Upper lobe of left lung (tissue), 6 donors: Measurements from ENCODE around the gene TRIP10. TPM values are rescaled to one million over a fixed set of nuclear protein-coding genes. Genes with fewer than 3 reads are reported as not detected.
"Not testable (repeated sequence)": the region's sequence is repeated elsewhere in the genome, so short reads cannot be mapped to it uniquely, and the experiment has no call there.

Experiments
- ATAC-seq, 2 donors: fragments of 200-7000 bp; cut with Tn5 transposase; one replicate each; pipeline ENCODE4 v1.9.1; 2022; ENCODE audit warnings: mild to moderate bottlenecking in 2 of 2, moderate library complexity in 2 of 2; ENCODE audit not compliant: low FRiP score in 2 of 2
- DNase-seq, 2 donors: peaks; one replicate each; pipeline ENCODE4 v3.0.0-alpha.2; 2019 to 2020
- H3K27ac ChIP-seq, 4 donors: fragments of 200-600 bp; sonication (generic); one replicate each; pipeline ENCODE4 v1.5.1; 2016 to 2019
- H3K27me3 ChIP-seq, 4 donors: fragments of 200-600 bp; sonication (generic); one replicate each; pipeline ENCODE4 v1.5.1; 2017 to 2019
- H3K36me3 ChIP-seq, 4 donors: fragments of 200-600 bp; sonication (generic); one replicate each; pipeline ENCODE4 v1.5.1; 2016 to 2019
- H3K4me1 ChIP-seq, 4 donors: fragments of 200-600 bp; sonication (generic); one replicate each; pipeline ENCODE4 v1.5.1; 2018 to 2019
- H3K4me3 ChIP-seq, 4 donors: fragments of 200-600 bp; sonication (generic); one replicate each; pipeline ENCODE4 v1.5.1; 2017 to 2019; ENCODE audit warnings: mild to moderate bottlenecking in 2 of 4, moderate library complexity in 1 of 4
- H3K9me3 ChIP-seq, 4 donors: fragments of 200-600 bp; sonication (generic); one replicate each; pipeline ENCODE4 v1.5.1; 2018 to 2019
- CTCF ChIP-seq, 6 experiments: fragments of 450-650 bp in 4 of 6; fragments of 200-600 bp in 2 of 6; sonication (generic) in 2 of 6; IDR thresholded peaks; one replicate each; pipeline ENCODE4 v1.5.1; 2016 to 2019; ENCODE audit warnings: antibody characterized with exemption in 6 of 6
- EP300 ChIP-seq, 4 donors: sonication (generic); formaldehyde crosslinking; IDR thresholded peaks; one replicate each; pipeline ENCODE4 v1.5.1; 2017; ENCODE audit warnings: antibody characterized with exemption in 4 of 4, control low read depth in 2 of 4
- POLR2A ChIP-seq, 4 donors: fragments of 450-650 bp; IDR thresholded peaks; one replicate each; pipeline ENCODE4 v1.5.1; 2016 to 2017; ENCODE audit warnings: antibody characterized with exemption in 4 of 4, mild to moderate bottlenecking in 2 of 4
- POLR2AphosphoS5 ChIP-seq, 2 donors: sonication (generic); formaldehyde crosslinking; IDR thresholded peaks; one replicate each; pipeline ENCODE4 v1.5.1; 2017; ENCODE audit warnings: antibody characterized with exemption in 2 of 2
- WGBS, 2 donors: methylation state at CpG; one replicate each; pipeline ENCODE4 v1.1.5; 2017 to 2018; 5-methylcytosine and 5-hydroxymethylcytosine counted together
- total RNA-seq, 6 donors: library from RNA; depleted of rRNA in 4 of 6; stranded (reverse); fragments of >200 nt in 4 of 6; gene quantifications; one replicate each; pipeline versions ENCODE4 v1.1.0 to v1.2.1, GENCODE V29; 2016 to 2021
- donor health status: DM: no; HTN: no; CAD: no; lungs with moderate emphysema.
- donor health status: DM: no; HTN: yes; CAD: no; lungs with severe emphysema.

TRIP10 gene
- total RNA-seq, 6 donors from 2014 or later, result 59.6 to 423 (median 74.3) TPM

DNA sequence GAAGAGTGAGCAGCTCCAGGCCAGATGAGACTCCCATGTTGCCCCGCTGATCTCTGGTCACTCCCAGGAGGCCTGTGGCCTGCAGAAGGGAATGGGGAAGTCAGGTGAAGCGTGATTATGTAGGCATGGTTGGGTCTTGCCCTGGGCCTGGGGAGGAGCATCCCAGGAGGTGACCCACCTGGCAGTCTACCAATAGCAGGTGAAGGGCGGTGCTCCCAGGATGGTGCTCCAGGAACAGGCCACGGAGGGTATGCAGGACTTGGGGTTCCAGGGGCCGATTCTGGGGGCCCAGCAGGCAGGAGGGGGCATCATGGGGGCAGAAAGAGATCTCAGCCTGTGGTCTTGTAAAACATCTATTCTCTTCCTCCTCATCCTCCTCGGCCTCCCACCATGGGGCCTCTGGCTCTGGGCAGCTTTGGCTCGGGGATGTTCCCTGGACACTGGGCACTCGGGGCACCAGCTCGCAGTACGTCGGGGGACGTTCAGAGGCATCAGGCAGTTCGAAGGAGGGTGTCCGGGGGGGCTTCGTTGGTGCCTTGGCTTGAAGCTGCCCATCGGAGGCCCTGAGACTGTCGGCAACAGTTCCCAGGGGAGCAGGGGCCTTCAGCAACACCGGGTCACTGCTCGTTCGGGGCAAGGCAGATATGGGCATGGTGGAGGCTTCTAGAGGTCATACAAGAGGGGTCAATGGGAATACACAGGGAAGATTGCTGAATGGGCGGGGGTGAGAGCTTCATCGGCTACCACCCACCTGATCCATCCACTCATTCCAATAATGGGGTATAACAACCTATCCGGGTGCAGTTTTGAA is 15.4 kb downstream of the TRIP10 start:
- Histone ChIP-seq H3K36me3 (peaks cover 8 to 47% (median 43%) of the 10 kb centered on the region in 4 donors), H3K4me3 (no peak overlapping the region), H3K9me3 (no peaks in the 10 kb centered on the region), H3K27me3 (no peaks in the 10 kb centered on the region), H3K4me1 (peaks cover 5 to 12% (median 10%) of the 10 kb centered on the region in 4 donors), H3K27ac (no peak overlapping the region)
- ATAC-seq (no peak), DNase-seq (peak in 1 of 2 donors; percentile 66)
- 92 to 95% methylated on average over 20 to 21 of the region's 23 CpGs for WGBS, 2 donors
- TF ChIP-seq CTCF (IDR thresholded peaks at IDR 0.05), result no peak
- no peak for TF ChIP-seq POLR2AphosphoS5 (IDR thresholded peaks at IDR 0.05)
- no peak for TF ChIP-seq POLR2A (IDR thresholded peaks at IDR 0.05)
- no peak for TF ChIP-seq EP300 (IDR thresholded peaks at IDR 0.05)

- Histone ChIP-seq H3K36me3 (peaks cover 0 to 9% (median 4%) of the 10 kb centered on the region in 4 donors), H3K9me3 (no peaks in the 10 kb centered on the region), H3K27ac (no peak overlapping the region), H3K4me3 (no peak overlapping the region), H3K4me1 (peaks cover 0 to 3% (median 0%) of the 10 kb centered on the region in 4 donors), H3K27me3 (no peaks in the 10 kb centered on the region)
- no peak for ATAC-seq
- whole genome bisulfite sequencing, 2 donors, result 88 to 92% methylated on average over 17 of the region's 17 CpGs
- TF ChIP-seq EP300 (IDR thresholded peaks at IDR 0.05) (no peak), POLR2AphosphoS5 (IDR thresholded peaks at IDR 0.05) (no peak), POLR2A (IDR thresholded peaks at IDR 0.05) (no peak), CTCF (IDR thresholded peaks at IDR 0.05) (no peak)
- peak in 1 of 2 donors; percentile 70 for DNase-seq
Observed at GRCh38 chr19:6760606-6761005, 21.1 kb downstream of the TRIP10 start.

- no peak for ATAC-seq
- Histone ChIP-seq H3K4me3 (no peak overlapping the region), H3K4me1 (peaks cover under 1 to 5% (median 2%) of the 10 kb centered on the region in 4 donors), H3K27ac (no peak overlapping the region), H3K27me3 (no peaks in the 10 kb centered on the region), H3K9me3 (no peaks in the 10 kb centered on the region), H3K36me3 (peaks cover 0 to 9% (median 4%) of the 10 kb centered on the region in 4 donors)
- TF ChIP-seq CTCF (IDR thresholded peaks at IDR 0.05), result no peak
- TF ChIP-seq POLR2A (IDR thresholded peaks at IDR 0.05), result no peak
- TF ChIP-seq EP300 (IDR thresholded peaks at IDR 0.05), result no peak
- TF ChIP-seq POLR2AphosphoS5 (IDR thresholded peaks at IDR 0.05), result no peak
- WGBS, 2 donors, result 93 to 97% methylated on average over 4 of the region's 4 CpGs
- no peak for DNase-seq
Observed at GRCh38 chr19:6761053-6761676, 21.7 kb downstream of the TRIP10 start.

- not testable (repeated sequence) for DNase-seq, H3K4me3 ChIP-seq, H3K27me3 ChIP-seq, H3K27ac ChIP-seq, H3K36me3 ChIP-seq, H3K9me3 ChIP-seq, ATAC-seq
- H3K4me1 ChIP-seq, result peaks cover 12 to 14% (median 14%) of the 10 kb centered on the region in 4 donors
- 87% methylated on average over 8 of the region's 8 CpGs for WGBS, 2 donors
Observed at GRCh38 chr19:6762253-6762797, 22.8 kb downstream of the TRIP10 start.

DNA sequence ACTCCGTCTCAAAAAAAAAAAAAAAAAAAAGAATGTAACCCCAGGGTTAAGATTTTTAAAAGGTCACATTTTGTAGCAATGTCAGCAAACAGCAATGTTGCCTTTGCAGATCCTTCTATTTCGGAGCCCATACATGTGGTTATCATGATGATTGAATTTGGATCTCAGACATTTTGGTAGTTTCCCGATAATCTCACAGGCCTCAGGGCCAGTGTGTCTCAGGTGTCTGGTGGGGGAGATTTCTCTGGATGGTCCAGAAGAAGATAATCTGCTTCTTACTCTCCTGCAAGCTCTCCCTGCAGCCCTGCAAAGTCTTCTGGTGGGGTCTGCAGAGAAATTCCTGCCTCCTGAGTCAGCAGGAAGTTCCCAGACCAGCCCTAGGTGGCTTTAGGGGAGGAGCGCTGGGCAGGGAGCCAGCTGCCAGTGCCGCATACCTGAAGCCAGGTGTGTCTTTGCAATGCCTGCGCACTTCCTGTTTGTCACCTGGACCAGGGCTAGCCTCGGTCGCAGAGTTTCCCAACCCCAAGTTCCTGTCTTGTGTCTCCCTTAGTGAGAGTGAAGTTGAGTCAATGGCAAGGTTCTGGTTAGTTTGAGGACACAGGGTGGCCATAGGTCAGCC is 26.4 kb downstream of the TRIP10 start:
- H3K36me3 ChIP-seq, result peaks cover 0 to 3% (median 0%) of the 10 kb centered on the region in 4 donors
- H3K27ac ChIP-seq, result peak overlapping the region; percentile 49 to 87 (median 76)
- peak; percentile 92 to 97 for DNase-seq
- peak; percentile 35 to 88 for ATAC-seq
- no peaks in the 10 kb centered on the region for H3K27me3 ChIP-seq
- peak overlapping the region in 3 of 4 donors; percentile 50 to 56 (median 54) for H3K4me3 ChIP-seq
- peaks cover 12 to 26% (median 21%) of the 10 kb centered on the region in 4 donors for H3K4me1 ChIP-seq
- 34 to 40% methylated on average over 5 to 8 of the region's 8 CpGs for WGBS, 2 donors
- TF ChIP-seq EP300 (IDR thresholded peaks at IDR 0.05) (peak in 2 of 4 donors; percentile 21 to 81), POLR2A (IDR thresholded peaks at IDR 0.05) (peak in 2 of 4 donors; percentile 41 to 69), POLR2AphosphoS5 (IDR thresholded peaks at IDR 0.05) (peak; percentile 57 to 74), CTCF (IDR thresholded peaks at IDR 0.05) (peak in 1 of 6 experiments; percentile 14)
- H3K9me3 ChIP-seq, result no peaks in the 10 kb centered on the region
